HUES64 (cell line): Measurements from ENCODE around the gene EDEM3. TPM values are rescaled to one million over a fixed set of nuclear protein-coding genes. Genes with fewer than 3 reads are reported as not detected.

Experiments used
- H3K27ac ChIP-seq: 2 replicates; pipeline ENCODE4 v1.7.0; 2013; ENCODE audit warnings: low read depth, low read length, inconsistent platforms
- H3K27me3 ChIP-seq: 2 replicates; pipeline ENCODE4 v1.6.1; 2013; ENCODE audit warnings: mild to moderate bottlenecking, low read length; ENCODE audit not compliant: insufficient read depth
- H3K36me3 ChIP-seq: 2 replicates; pipeline ENCODE4 v1.6.1; 2013; ENCODE audit warnings: mild to moderate bottlenecking, low read length; ENCODE audit not compliant: insufficient read depth
- H3K4me1 ChIP-seq: 2 replicates; pipeline ENCODE4 v1.6.1; 2013; ENCODE audit warnings: mild to moderate bottlenecking, low read length, moderate library complexity; ENCODE audit not compliant: insufficient read depth
- H3K4me3 ChIP-seq: 2 replicates; pipeline ENCODE4 v1.5.1; 2013; ENCODE audit warnings: mild to moderate bottlenecking, low read length, moderate library complexity
- H3K9ac ChIP-seq: 2 replicates; pipeline ENCODE4 v1.6.1; 2013; ENCODE audit warnings: mild to moderate bottlenecking, low read depth, low read length
- H3K9me3 ChIP-seq: 2 replicates; pipeline ENCODE4 v1.6.1; 2013; ENCODE audit warnings: low read depth, low read length; ENCODE audit not compliant: insufficient read depth
- WGBS: fragments of 150-250, 120-280 bp; methylation state at CpG from one replicate; pipeline ENCODE4 v1.1.7; 2013; ENCODE audit warnings: missing lambda C conversion rate; 5-methylcytosine and 5-hydroxymethylcytosine counted together
- polyA plus RNA-seq, 2 experiments: library from polyadenylated mRNA; stranded (reverse); fragments of 50-300 nt; gene quantifications; one replicate each; pipeline ENCODE4 v1.2.3, GENCODE V29; 2013

EDEM3 gene
- polyA plus RNA-seq (2013, experiment 1 of 2) = 6.8 TPM
- 8.1 TPM for polyA plus RNA-seq (2013, experiment 2 of 2)

- under 1% methylated on average over 76 of the region's 76 CpGs for WGBS
- peak within 1 kb of the TSS; percentile 64; the same call in 1 of the 2 replicates for H3K27ac ChIP-seq
Measured at GRCh38 chr1:184754476-184755225, at the start of gene EDEM3. Gene EDEM3, minus strand, starts transcription at chr1:184754858. Its CDS starts 212 bp downstream, at chr1:184754646.

GRCh38 chr1:184804220-184804619 lies 49.6 kb upstream of the EDEM3 start:
- H3K36me3 ChIP-seq = no peaks in the 10 kb centered on the region
- no peaks in the 10 kb centered on the region for H3K9me3 ChIP-seq
- no peak overlapping the region for H3K4me3 ChIP-seq
- H3K27me3 ChIP-seq = no peaks in the 10 kb centered on the region
- H3K4me1 ChIP-seq = no peaks in the 10 kb centered on the region
- 87% methylated on average over 3 of the region's 3 CpGs for WGBS
- no peak overlapping the region for H3K9ac ChIP-seq
- H3K27ac ChIP-seq = no peak overlapping the region

More at GRCh38 chr1:184754476-184755225, at the start of gene EDEM3:
- peak within 1 kb of the TSS; percentile 35 for H3K9ac ChIP-seq
- H3K4me1 ChIP-seq = peaks cover 14% of the 10 kb centered on the region; the same call in 1 of the 2 replicates
- H3K4me3 ChIP-seq = peak within 1 kb of the TSS; percentile 75
- H3K9me3 ChIP-seq = no peaks in the 10 kb centered on the region
- H3K27me3 ChIP-seq = peaks cover 16% of the 10 kb centered on the region
- no peaks in the 10 kb centered on the region for H3K36me3 ChIP-seq

GRCh38 chr1:184803180-184803492 lies 48.5 kb upstream of the EDEM3 start:
- Histone ChIP-seq H3K27ac (no peak overlapping the region), H3K9ac (no peak overlapping the region)
- WGBS = 100% methylated on average over 1 of the region's 1 CpG

GRCh38 chr1:184802354-184803179 lies 47.9 kb upstream of the EDEM3 start:
- Histone ChIP-seq H3K9me3 (no peaks in the 10 kb centered on the region), H3K27me3 (no peaks in the 10 kb centered on the region), H3K9ac (no peak overlapping the region), H3K4me1 (no peaks in the 10 kb centered on the region), H3K27ac (no peak overlapping the region), H3K4me3 (no peak overlapping the region), H3K36me3 (no peaks in the 10 kb centered on the region)
- 83% methylated on average over 6 of the region's 6 CpGs for WGBS

More at GRCh38 chr1:184803180-184803492, 48.5 kb upstream of the EDEM3 start:
- Histone ChIP-seq H3K4me3 (no peak overlapping the region), H3K9me3 (no peaks in the 10 kb centered on the region), H3K27me3 (no peaks in the 10 kb centered on the region), H3K36me3 (no peaks in the 10 kb centered on the region), H3K4me1 (no peaks in the 10 kb centered on the region)

- Histone ChIP-seq H3K36me3 (no peaks in the 10 kb centered on the region), H3K4me3 (no peak overlapping the region), H3K9me3 (no peaks in the 10 kb centered on the region), H3K4me1 (no peaks in the 10 kb centered on the region), H3K9ac (no peak overlapping the region), H3K27me3 (no peaks in the 10 kb centered on the region), H3K27ac (no peak overlapping the region)
- 82% methylated on average over 1 of the region's 1 CpG for WGBS
Measured at GRCh38 chr1:184801503-184801902, 46.8 kb upstream of the EDEM3 start.

GRCh38 chr1:184800876-184801275 lies 46.2 kb upstream of the EDEM3 start:
- H3K36me3 ChIP-seq = no peaks in the 10 kb centered on the region
- H3K4me3 ChIP-seq = no peak overlapping the region
- no peak overlapping the region for H3K9ac ChIP-seq
- no peaks in the 10 kb centered on the region for H3K4me1 ChIP-seq
- no peak overlapping the region for H3K27ac ChIP-seq
- WGBS = 81% methylated on average over 3 of the region's 3 CpGs
- no peaks in the 10 kb centered on the region for H3K27me3 ChIP-seq
- no peaks in the 10 kb centered on the region for H3K9me3 ChIP-seq

- Histone ChIP-seq H3K36me3 (no peaks in the 10 kb centered on the region), H3K27ac (no peak overlapping the region), H3K9ac (no peak overlapping the region), H3K4me3 (no peak overlapping the region), H3K27me3 (no peaks in the 10 kb centered on the region), H3K9me3 (no peaks in the 10 kb centered on the region), H3K4me1 (no peaks in the 10 kb centered on the region)
- 98% methylated on average over 3 of the region's 3 CpGs for WGBS
Measured at GRCh38 chr1:184793967-184794366, 39.3 kb upstream of the EDEM3 start.

GRCh38 chr1:184792450-184792969 lies 37.9 kb upstream of the EDEM3 start:
- Histone ChIP-seq H3K4me3 (no peak overlapping the region), H3K27ac (no peak overlapping the region), H3K36me3 (no peaks in the 10 kb centered on the region), H3K27me3 (no peaks in the 10 kb centered on the region), H3K9me3 (no peaks in the 10 kb centered on the region), H3K4me1 (no peaks in the 10 kb centered on the region), H3K9ac (no peak overlapping the region)
- 88% methylated on average over 5 of the region's 5 CpGs for WGBS

- Histone ChIP-seq H3K4me1 (no peaks in the 10 kb centered on the region), H3K27ac (no peak overlapping the region)
- 96% methylated on average over 2 of the region's 2 CpGs for WGBS
Measured at GRCh38 chr1:184791550-184791900, 36.9 kb upstream of the EDEM3 start.

GRCh38 chr1:184790642-184791549 lies 36.2 kb upstream of the EDEM3 start:
- no peak overlapping the region for H3K4me3 ChIP-seq
- 96% methylated on average over 9 of the region's 9 CpGs for WGBS
- H3K9ac ChIP-seq = no peak overlapping the region
- H3K36me3 ChIP-seq = no peaks in the 10 kb centered on the region
- H3K4me1 ChIP-seq = no peaks in the 10 kb centered on the region
- no peaks in the 10 kb centered on the region for H3K9me3 ChIP-seq
- H3K27me3 ChIP-seq = no peaks in the 10 kb centered on the region
- no peak overlapping the region for H3K27ac ChIP-seq

More at GRCh38 chr1:184791550-184791900, 36.9 kb upstream of the EDEM3 start:
- Histone ChIP-seq H3K36me3 (no peaks in the 10 kb centered on the region), H3K4me3 (no peak overlapping the region), H3K9me3 (no peaks in the 10 kb centered on the region), H3K9ac (no peak overlapping the region), H3K27me3 (no peaks in the 10 kb centered on the region)
